Activated naive CD4-positive, alpha-beta T cell (primary cell): ENCODE measurements around the gene TH.

Experiments used
- DNase-seq, 4 experiments: peaks; one replicate each; lab custom pipeline; 2025; lab: John Stamatoyannopoulos, UW

Gene TH

GRCh38 chr11:2208691-2209369, 37.2 kb upstream of the TH start:
- DNase-seq: no peak

- DNase-seq: no peak
Measured at GRCh38 chr11:2207773-2208621, 36.4 kb upstream of the TH start.

- no peak for DNase-seq
Measured at GRCh38 chr11:2207212-2207611, 35.6 kb upstream of the TH start.

- no peak for DNase-seq
Measured at GRCh38 chr11:2205981-2206690, 34.5 kb upstream of the TH start.

- no peak for DNase-seq
Measured at GRCh38 chr11:2205214-2205720, 33.7 kb upstream of the TH start.

GRCh38 chr11:2204361-2205213, 33.0 kb upstream of the TH start:
- no peak for DNase-seq

GRCh38 chr11:2203440-2204259, 32.0 kb upstream of the TH start:
- DNase-seq: no peak

GRCh38 chr11:2202900-2203439, 31.4 kb upstream of the TH start:
- no peak for DNase-seq

- DNase-seq: no peak
Measured at GRCh38 chr11:2202071-2202899, 30.7 kb upstream of the TH start.

- no peak for DNase-seq
Measured at GRCh38 chr11:2201542-2201941, 29.9 kb upstream of the TH start.

- no peak for DNase-seq
Measured at GRCh38 chr11:2200957-2201519, 29.4 kb upstream of the TH start.

- no peak for DNase-seq
Measured at GRCh38 chr11:2200536-2200935, 28.9 kb upstream of the TH start.

GRCh38 chr11:2199466-2200341, 28.1 kb upstream of the TH start:
- no peak for DNase-seq

- DNase-seq: no peak
Measured at GRCh38 chr11:2198621-2199365, 27.2 kb upstream of the TH start.

GRCh38 chr11:2197771-2198520, 26.3 kb upstream of the TH start:
- DNase-seq: no peak

GRCh38 chr11:2196970-2197770, 25.6 kb upstream of the TH start:
- DNase-seq: peak; percentile 14 to 48 (median 44)
